Measurements from ENCODE around the gene TRMT1L. TPM values are rescaled to one million over a fixed set of nuclear protein-coding genes. Genes with fewer than 3 reads are reported as not detected.

TRMT1L gene
- total RNA-seq, 3 donors from 2014 or later, result 13.1 to 19.5 (median 18.7) TPM

DNA sequence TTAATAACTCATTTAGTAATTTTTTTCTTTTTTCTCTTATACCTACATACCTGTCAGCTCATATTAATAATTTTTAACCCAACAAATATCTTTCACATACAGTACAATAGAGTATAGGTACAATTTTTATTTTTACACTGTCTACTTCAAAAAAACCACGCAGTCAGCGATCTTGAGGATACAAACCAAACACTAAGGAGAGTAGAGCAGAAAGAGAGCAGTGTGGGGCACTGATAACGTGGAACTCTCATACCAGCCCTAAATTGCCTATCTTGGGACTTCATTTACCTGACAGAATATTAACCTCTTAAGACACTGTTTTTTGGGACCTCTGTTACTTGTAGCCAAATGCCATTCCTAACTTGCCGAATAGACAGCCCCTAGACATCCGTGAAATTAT lies 5.5 kb downstream of the TRMT1L start:
- Histone ChIP-seq H3K4me3 (no peak overlapping the region), H3K9me3 (no peaks in the 10 kb centered on the region), H3K27ac (no peak overlapping the region), H3K4me1 (peaks cover 0 to 22% of the 10 kb centered on the region in 2 donors), H3K36me3 (no peaks in the 10 kb centered on the region), H3K27me3 (no peaks in the 10 kb centered on the region)
- intact Hi-C loops (cut with DNase I; ENCODE audit: low total_unique reads), result no loop called here
- TF ChIP-seq CTCF (IDR thresholded peaks at IDR 0.05) (no peak), POLR2AphosphoS5 (IDR thresholded peaks at IDR 0.05) (no peak), POLR2A (IDR thresholded peaks at IDR 0.05) (no peak)
- no peak for DNase-seq (ENCODE audit: low spot score in 2 of 2)

- Histone ChIP-seq H3K36me3 (no peaks in the 10 kb centered on the region), H3K27ac (no peak overlapping the region), H3K9me3 (no peaks in the 10 kb centered on the region), H3K27me3 (no peaks in the 10 kb centered on the region), H3K4me3 (no peak overlapping the region), H3K4me1 (no peaks in the 10 kb centered on the region)
- no peak for DNase-seq (ENCODE audit: low spot score in 2 of 2)
- intact Hi-C loops (cut with DNase I; ENCODE audit: low total_unique reads), result no loop called here
- TF ChIP-seq POLR2AphosphoS5 (IDR thresholded peaks at IDR 0.05) (no peak), CTCF (IDR thresholded peaks at IDR 0.05) (no peak), POLR2A (IDR thresholded peaks at IDR 0.05) (no peak)
These were observed 12.5 kb downstream of the TRMT1L start for GRCh38 chr1:185144233-185144632.

GRCh38 chr1:185139246-185139645 lies 17.5 kb downstream of the TRMT1L start:
- Histone ChIP-seq H3K27me3 (no peaks in the 10 kb centered on the region), H3K9me3 (no peaks in the 10 kb centered on the region), H3K4me1 (no peaks in the 10 kb centered on the region), H3K36me3 (peaks cover 5% of the 10 kb centered on the region), H3K27ac (no peak overlapping the region), H3K4me3 (no peak overlapping the region)
- DNase-seq (ENCODE audit: low spot score in 2 of 2), result no peak
- no peak for TF ChIP-seq POLR2A (IDR thresholded peaks at IDR 0.05)
- no peak for TF ChIP-seq CTCF (IDR thresholded peaks at IDR 0.05)
- TF ChIP-seq POLR2AphosphoS5 (IDR thresholded peaks at IDR 0.05), result no peak
- intact Hi-C loops (cut with DNase I; ENCODE audit: low total_unique reads), result no loop called here

- peaks cover 5% of the 10 kb centered on the region for H3K36me3 ChIP-seq
- TF ChIP-seq POLR2AphosphoS5 (IDR thresholded peaks at IDR 0.05), result no peak
- no peak for TF ChIP-seq CTCF (IDR thresholded peaks at IDR 0.05)
- TF ChIP-seq POLR2A (IDR thresholded peaks at IDR 0.05), result no peak
- H3K9me3 ChIP-seq, result no peaks in the 10 kb centered on the region
- H3K27me3 ChIP-seq, result no peaks in the 10 kb centered on the region
- intact Hi-C loops (cut with DNase I; ENCODE audit: low total_unique reads), result no loop called here
- H3K4me1 ChIP-seq, result no peaks in the 10 kb centered on the region
- H3K27ac ChIP-seq, result no peak overlapping the region
- H3K4me3 ChIP-seq, result no peak overlapping the region
- DNase-seq (ENCODE audit: low spot score in 2 of 2), result no peak
These were observed 18.7 kb downstream of the TRMT1L start for GRCh38 chr1:185137896-185138545.

DNA sequence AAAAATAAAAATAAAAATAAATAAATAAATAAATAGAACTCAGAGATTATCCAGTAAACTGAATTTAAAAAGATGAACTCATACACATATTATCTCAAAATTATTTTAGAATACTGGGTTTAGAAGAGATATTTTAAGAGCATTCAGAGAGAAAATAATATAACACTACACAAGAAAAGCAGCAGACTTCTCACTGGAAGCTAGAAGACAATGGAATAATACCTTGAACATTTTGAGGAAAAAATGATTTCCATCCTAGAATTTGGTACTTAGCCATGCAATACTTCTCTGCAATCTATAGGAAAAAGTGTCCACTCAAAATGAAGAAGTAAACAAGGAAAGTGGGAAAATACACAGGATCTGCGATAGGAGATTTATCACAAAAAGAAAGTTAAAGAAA lies 24.2 kb downstream of the TRMT1L start:
- intact Hi-C loops (cut with DNase I; ENCODE audit: low total_unique reads), result no loop called here
- no peaks in the 10 kb centered on the region for H3K36me3 ChIP-seq
- TF ChIP-seq POLR2AphosphoS5 (IDR thresholded peaks at IDR 0.05) (no peak), CTCF (IDR thresholded peaks at IDR 0.05) (no peak)

More for the DNA sequence above, 24.2 kb downstream of the TRMT1L start:
- Histone ChIP-seq H3K27me3 (no peaks in the 10 kb centered on the region), H3K4me3 (no peak overlapping the region), H3K9me3 (no peaks in the 10 kb centered on the region), H3K27ac (no peak overlapping the region), H3K4me1 (no peaks in the 10 kb centered on the region)
- no peak for DNase-seq (ENCODE audit: low spot score in 2 of 2)

Measured in breast epithelium (tissue), 4 donors.